HCT116 (cell line): ENCODE measurements around the gene ZBTB21. TPM values are rescaled to one million over a fixed set of nuclear protein-coding genes. Genes with fewer than 3 reads are reported as not detected.

Experiments
- ATAC-seq: fragments of 200-7000 bp; cut with Tn5 transposase; 2 replicates; pipeline ENCODE4 v1.9.1; 2020; ENCODE audit warnings: mild to moderate bottlenecking, moderate library complexity
- BruUV-seq: library from RNA; stranded (reverse); fragments of 400-500 nt; replicated peaks from 2 replicates; lab custom pipeline; 2021; lab: Mats Ljungman, UMichigan
- CTCF ChIA-PET: fragments of 300-600 bp; sonication (Branson Sonifier 250); formaldehyde crosslinking; loops from one replicate; lab custom pipeline; 2021; ENCODE audit warnings: antibody characterized with exemption; lab: Charles Lee
- POLR2A ChIA-PET: fragments of 300-600, 350-600 bp; sonication (Branson Sonifier 250); formaldehyde crosslinking; loops from one replicate; lab custom pipeline; 2021; ENCODE audit warnings: antibody characterized with exemption; lab: Charles Lee
- RAD21 ChIA-PET, 2 experiments: fragments of 300-600 bp; sonication (Branson Sonifier 250); formaldehyde crosslinking; loops; one replicate each; lab custom pipeline; 2023; ENCODE audit warnings: low total read pairs in 2 of 2; ENCODE audit not compliant: uncharacterized antibody in 2 of 2, unreplicated experiment in 2 of 2, low non-redundant PET in 1 of 2; lab: Charles Lee
- DNase-seq: peaks from one replicate; pipeline ENCODE4 v3.0.0-alpha.2; 2010; ENCODE audit warnings: low read depth, low spot score
- H2AFZ ChIP-seq: fragments of 200-600 bp; shearing (Covaris generic), sonication (generic); 2 replicates; pipeline ENCODE4 v1.6.1; 2017; ENCODE audit warnings: low read depth, mixed run types, mixed read lengths, antibody characterized with exemption, low read length; ENCODE audit not compliant: poor library complexity, severe bottlenecking
- H3K27ac ChIP-seq: 2 replicates; pipeline ENCODE4 v1.5.1; 2012; ENCODE audit warnings: low read depth, low read length
- H3K27me3 ChIP-seq: fragments of 200-600 bp; sonication (generic); 2 replicates; pipeline ENCODE4 v1.6.1; 2016; ENCODE audit warnings: mixed run types, low read length, mixed read lengths; ENCODE audit not compliant: insufficient read depth
- H3K36me3 ChIP-seq, 2 experiments: fragments of 200-500 bp in 1 of 2; fragments of 200-600 bp in 1 of 2; sonication (Bioruptor generic) in 1 of 2; sonication (generic) in 1 of 2; 2 replicates each; pipeline versions ENCODE4 v1.5.1 to v1.6.1; 2014 to 2016; ENCODE audit warnings: low read length in 2 of 2, inconsistent platforms in 1 of 2, mixed read lengths in 1 of 2, mixed run types in 1 of 2; ENCODE audit not compliant: insufficient read depth in 2 of 2, control insufficient read depth in 1 of 2
- H3K4me1 ChIP-seq, 2 experiments: fragments of 200-600 bp in 1 of 2; sonication (generic) in 1 of 2; 2 replicates each; pipeline versions ENCODE4 v1.5.1 to v1.6.1; 2012 to 2017; ENCODE audit warnings: low read length in 2 of 2, inconsistent platforms in 1 of 2, mild to moderate bottlenecking in 1 of 2, mixed read lengths in 1 of 2, mixed run types in 1 of 2, moderate library complexity in 1 of 2; ENCODE audit not compliant: insufficient read depth in 2 of 2, control insufficient read depth in 1 of 2
- H3K4me2 ChIP-seq: fragments of 200-600 bp; sonication (generic); 2 replicates; pipeline ENCODE4 v1.6.1; 2017; ENCODE audit warnings: mixed run types, low read length, mixed read lengths
- H3K4me3 ChIP-seq, 2 experiments: fragments of 200-600 bp in 1 of 2; sonication (generic) in 1 of 2; replicated peaks in 1 of 2; 2 replicates each; pipeline ENCODE4 v1.5.1; 2011 to 2016; ENCODE audit warnings: low read length in 2 of 2, control low read depth in 1 of 2, low read depth in 1 of 2, mild to moderate bottlenecking in 1 of 2, mixed read lengths in 1 of 2, mixed run types in 1 of 2
- H3K79me2 ChIP-seq: fragments of 200-600 bp; sonication (generic); 2 replicates; pipeline ENCODE4 v1.6.1; 2017; ENCODE audit warnings: mild to moderate bottlenecking, mixed run types, low read length, moderate library complexity, mixed read lengths; ENCODE audit not compliant: insufficient read depth
- H3K9ac ChIP-seq: fragments of 200-600 bp; sonication (generic); 2 replicates; pipeline ENCODE4 v1.6.1; 2016; ENCODE audit warnings: low read length, mixed read lengths
- H3K9me2 ChIP-seq: fragments of 200-600 bp; sonication (generic), shearing (Covaris generic); 2 replicates; pipeline ENCODE4 v1.6.1; 2017; ENCODE audit warnings: mixed run types, mild to moderate bottlenecking, moderate library complexity; ENCODE audit not compliant: insufficient read depth
- H3K9me3 ChIP-seq, 2 experiments: fragments of 200-500 bp in 1 of 2; fragments of 200-600 bp in 1 of 2; sonication (Bioruptor generic) in 1 of 2; sonication (generic) in 1 of 2; 2 replicates each; pipeline ENCODE4 v1.6.1; 2014 to 2017; ENCODE audit warnings: low read length in 2 of 2, mixed read lengths in 2 of 2, inconsistent platforms in 1 of 2, low read depth in 1 of 2, mild to moderate bottlenecking in 1 of 2, mixed run types in 1 of 2, moderate library complexity in 1 of 2; ENCODE audit not compliant: control insufficient read depth in 1 of 2, insufficient read depth in 1 of 2
- H4K20me1 ChIP-seq: fragments of 200-600 bp; sonication (generic), shearing (Covaris generic); 2 replicates; pipeline ENCODE4 v1.6.1; 2017; ENCODE audit warnings: mixed run types, mild to moderate bottlenecking, moderate library complexity; ENCODE audit not compliant: insufficient read depth
- CBX3 ChIP-seq: IDR thresholded peaks from 2 replicates; pipeline ENCODE4 v1.6.1; 2012; ENCODE audit warnings: low read depth
- CEBPB ChIP-seq: IDR thresholded peaks from 2 replicates; pipeline ENCODE4 v1.6.1; 2012; ENCODE audit warnings: low read depth
- EGR1 ChIP-seq: IDR thresholded peaks from 2 replicates; pipeline ENCODE4 v1.6.1; 2012; ENCODE audit warnings: low read depth
- EZH2 ChIP-seq: fragments of 200-600 bp; sonication (generic); IDR thresholded peaks from 2 replicates; pipeline ENCODE4 v1.6.1; 2017; ENCODE audit warnings: antibody characterized with exemption, mixed run types
- EZH2phosphoT487 ChIP-seq: fragments of 200-600 bp; IDR thresholded peaks from 2 replicates; pipeline ENCODE4 v1.6.1; 2018; ENCODE audit warnings: antibody characterized with exemption, borderline replicate concordance
- FOSL1 ChIP-seq: IDR thresholded peaks from 2 replicates; pipeline ENCODE4 v1.6.1; 2012; ENCODE audit warnings: low read depth
- POLR2A ChIP-seq: IDR thresholded peaks from 2 replicates; pipeline ENCODE4 v1.7.0; 2011; ENCODE audit warnings: borderline replicate concordance; ENCODE audit not compliant: insufficient read depth, insufficient read length; ENCODE audit errors: extremely low read depth
- POLR2AphosphoS5 ChIP-seq: IDR thresholded peaks from 2 replicates; pipeline ENCODE4 v1.6.1; 2011; ENCODE audit warnings: mild to moderate bottlenecking, low read depth, low read length, moderate library complexity
- RAD21 ChIP-seq: IDR thresholded peaks from 2 replicates; pipeline ENCODE4 v1.6.1; 2012; ENCODE audit warnings: low read depth, mild to moderate bottlenecking
- SIN3A ChIP-seq: IDR thresholded peaks from 2 replicates; pipeline ENCODE4 v1.6.1; 2012; ENCODE audit warnings: low read depth
- SP1 ChIP-seq: IDR thresholded peaks from 2 replicates; pipeline ENCODE4 v1.6.1; 2012; ENCODE audit warnings: low read depth
- TCF7L2 ChIP-seq: IDR thresholded peaks from 2 replicates; pipeline ENCODE4 v1.7.0; 2011; ENCODE audit warnings: borderline replicate concordance, inconsistent platforms; ENCODE audit not compliant: insufficient read depth, insufficient read length; ENCODE audit errors: extremely low read depth
- ZFX ChIP-seq: fragments of 450-650 bp; IDR thresholded peaks from 2 replicates; pipeline ENCODE4 v1.6.1; 2017
- ZNF274 ChIP-seq: fragments of 200-500 bp; sonication (Bioruptor generic); IDR thresholded peaks from 2 replicates; pipeline ENCODE4 v1.6.1; 2014; ENCODE audit warnings: mild to moderate bottlenecking, low read depth, low read length, inconsistent platforms
- intact Hi-C: fragments of 100-400 bp; cut with micrococcal nuclease; formaldehyde crosslinking; loops from 2 replicates; pipeline ENCODE4 v1.10.0; 2022
- total RNA-seq: library from RNA; stranded (reverse); gene quantifications from one replicate; pipeline ENCODE4 v1.2.1, GENCODE V29; 2021; ENCODE audit not compliant: unreplicated experiment
- TF ChIP-seq, protein P1 (sequence below): IDR thresholded peaks from 2 replicates; pipeline ENCODE4 v1.6.1; 2012; ENCODE audit warnings: low read depth
- TF ChIP-seq, protein P2 (sequence below): IDR thresholded peaks from 2 replicates; pipeline ENCODE4 v1.6.1; 2012
- TF ChIP-seq, protein P3 (sequence below), 3 experiments: fragments of 200-600 bp in 1 of 3; sonication (generic) in 1 of 3; IDR thresholded peaks in 2 of 3; conservative IDR thresholded peaks in 1 of 3; 2 replicates each; pipeline ENCODE4 v1.5.1; 2012 to 2017; ENCODE audit warnings: low read depth in 2 of 3, low read length in 2 of 3, antibody characterized with exemption in 1 of 3, borderline replicate concordance in 1 of 3, control low read depth in 1 of 3, mild to moderate bottlenecking in 1 of 3, mixed read lengths in 1 of 3, mixed run types in 1 of 3, moderate library complexity in 1 of 3; ENCODE audit not compliant: insufficient read depth in 1 of 3
- TF ChIP-seq, protein P4 (sequence below): IDR thresholded peaks from 2 replicates; pipeline ENCODE4 v1.6.1; 2012
- TF ChIP-seq, protein P5 (sequence below): IDR thresholded peaks from 2 replicates; pipeline ENCODE4 v1.6.1; 2011; ENCODE audit warnings: mild to moderate bottlenecking, low read length, moderate library complexity; ENCODE audit not compliant: insufficient replicate concordance; ENCODE audit errors: extremely low read depth

The ZBTB21 gene
- total RNA-seq, 1 experiment from 2014 or later: 28.7 TPM

DNA sequence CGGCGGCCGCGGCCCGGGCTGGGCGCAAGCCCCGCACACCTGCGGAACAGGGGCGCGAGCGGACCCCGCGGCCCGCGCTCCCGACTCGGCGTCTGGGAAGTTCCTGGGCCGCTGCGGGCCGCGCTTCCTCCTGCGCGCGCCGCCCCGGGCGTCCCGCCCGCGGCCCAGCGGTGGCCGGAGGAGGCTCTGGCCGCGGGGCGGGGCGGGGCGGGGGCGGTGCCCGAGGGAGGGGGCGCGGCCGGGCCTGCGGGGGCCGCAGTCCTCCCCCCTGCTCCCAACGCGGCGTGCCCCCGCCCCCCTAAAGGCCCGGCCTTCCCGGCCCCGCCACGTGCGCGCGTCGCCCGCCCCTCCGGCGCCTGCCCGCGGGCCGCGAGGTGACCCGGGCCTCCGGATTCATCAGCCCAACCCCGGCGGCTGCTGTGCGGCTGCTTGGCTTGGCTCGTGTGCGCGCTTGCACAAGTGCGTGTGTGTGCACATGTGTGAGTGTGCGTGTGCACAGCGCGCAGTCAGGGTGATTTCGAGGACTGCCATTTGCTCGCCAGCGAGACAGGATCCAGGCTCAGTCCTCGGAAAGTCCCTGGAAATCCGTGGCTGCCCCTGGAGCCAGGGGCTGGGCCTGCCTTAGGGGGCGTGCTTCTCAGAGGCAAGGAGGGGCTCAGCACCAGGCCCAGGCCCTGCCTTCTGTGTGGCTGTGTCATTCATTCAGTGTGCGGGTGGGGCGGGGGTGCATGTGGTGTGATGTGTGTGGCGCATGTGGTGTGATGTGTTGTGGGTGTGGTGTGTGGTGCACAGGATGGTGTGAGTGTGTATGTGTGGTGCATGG lies 56.1 kb downstream of the ZBTB21 start, which contains the start of gene C2CD2:
Gene C2CD2, minus strand, starts transcription at position 188 of the 823 bp plus-strand sequence. CDS start 370 bp downstream, outside the sequence.
- ChIA-PET RAD21 (no interaction called here), CTCF (no interaction called here), POLR2A (no interaction called here)
- Histone ChIP-seq H4K20me1 (0 out of 2 replicates have a peak, but pooled peaks cover 4% of the 10 kb centered on the region), H3K4me3 (peak within 1 kb of the TSS; percentile 68 to 83), H3K27me3 (no peaks in the 10 kb centered on the region), H2AFZ (no peak within 1 kb of the TSS), H3K9me3 (no peaks in the 10 kb centered on the region), H3K9ac (peak within 1 kb of the TSS; percentile 88), H3K9me2 (no peaks in the 10 kb centered on the region), H3K4me1 (peaks cover 36 to 56% of the 10 kb centered on the region in 2 experiments), H3K4me2 (peak within 1 kb of the TSS; percentile 96), H3K27ac (peak within 1 kb of the TSS; percentile 78; the same call in 1 of the 2 replicates), H3K36me3 (0 out of 4 replicates have a peak, but pooled peaks cover 0 to 4% of the 10 kb centered on the region in 2 experiments), H3K79me2 (peaks cover 43% of the 10 kb centered on the region)
- ATAC-seq (peak; percentile 79), DNase-seq (no peak)
- intact Hi-C loops: loop anchor here (5.0 kb wide), 1 partner anchor 77 kb away; the partner anchor contains the start of gene PRDM15
- no TSS peak for BruUV-seq
- TF ChIP-seq POLR2AphosphoS5 (peak; percentile 71), EGR1 (no peak), FOSL1 (no peak), CEBPB (no peak), ZFX (peak; percentile 90), RAD21 (no peak), CBX3 (no peak), ZNF274 (no peak), SP1 (no peak), EZH2 (no peak), POLR2A (peak; percentile 59), EZH2phosphoT487 (no peak), TCF7L2 (no peak), SIN3A (no peak)
- TF ChIP-seq, protein P1, sequence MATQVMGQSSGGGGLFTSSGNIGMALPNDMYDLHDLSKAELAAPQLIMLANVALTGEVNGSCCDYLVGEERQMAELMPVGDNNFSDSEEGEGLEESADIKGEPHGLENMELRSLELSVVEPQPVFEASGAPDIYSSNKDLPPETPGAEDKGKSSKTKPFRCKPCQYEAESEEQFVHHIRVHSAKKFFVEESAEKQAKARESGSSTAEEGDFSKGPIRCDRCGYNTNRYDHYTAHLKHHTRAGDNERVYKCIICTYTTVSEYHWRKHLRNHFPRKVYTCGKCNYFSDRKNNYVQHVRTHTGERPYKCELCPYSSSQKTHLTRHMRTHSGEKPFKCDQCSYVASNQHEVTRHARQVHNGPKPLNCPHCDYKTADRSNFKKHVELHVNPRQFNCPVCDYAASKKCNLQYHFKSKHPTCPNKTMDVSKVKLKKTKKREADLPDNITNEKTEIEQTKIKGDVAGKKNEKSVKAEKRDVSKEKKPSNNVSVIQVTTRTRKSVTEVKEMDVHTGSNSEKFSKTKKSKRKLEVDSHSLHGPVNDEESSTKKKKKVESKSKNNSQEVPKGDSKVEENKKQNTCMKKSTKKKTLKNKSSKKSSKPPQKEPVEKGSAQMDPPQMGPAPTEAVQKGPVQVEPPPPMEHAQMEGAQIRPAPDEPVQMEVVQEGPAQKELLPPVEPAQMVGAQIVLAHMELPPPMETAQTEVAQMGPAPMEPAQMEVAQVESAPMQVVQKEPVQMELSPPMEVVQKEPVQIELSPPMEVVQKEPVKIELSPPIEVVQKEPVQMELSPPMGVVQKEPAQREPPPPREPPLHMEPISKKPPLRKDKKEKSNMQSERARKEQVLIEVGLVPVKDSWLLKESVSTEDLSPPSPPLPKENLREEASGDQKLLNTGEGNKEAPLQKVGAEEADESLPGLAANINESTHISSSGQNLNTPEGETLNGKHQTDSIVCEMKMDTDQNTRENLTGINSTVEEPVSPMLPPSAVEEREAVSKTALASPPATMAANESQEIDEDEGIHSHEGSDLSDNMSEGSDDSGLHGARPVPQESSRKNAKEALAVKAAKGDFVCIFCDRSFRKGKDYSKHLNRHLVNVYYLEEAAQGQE: no peak
- TF ChIP-seq, protein P2, sequence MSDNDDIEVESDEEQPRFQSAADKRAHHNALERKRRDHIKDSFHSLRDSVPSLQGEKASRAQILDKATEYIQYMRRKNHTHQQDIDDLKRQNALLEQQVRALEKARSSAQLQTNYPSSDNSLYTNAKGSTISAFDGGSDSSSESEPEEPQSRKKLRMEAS: no peak
- TF ChIP-seq, protein P3, sequence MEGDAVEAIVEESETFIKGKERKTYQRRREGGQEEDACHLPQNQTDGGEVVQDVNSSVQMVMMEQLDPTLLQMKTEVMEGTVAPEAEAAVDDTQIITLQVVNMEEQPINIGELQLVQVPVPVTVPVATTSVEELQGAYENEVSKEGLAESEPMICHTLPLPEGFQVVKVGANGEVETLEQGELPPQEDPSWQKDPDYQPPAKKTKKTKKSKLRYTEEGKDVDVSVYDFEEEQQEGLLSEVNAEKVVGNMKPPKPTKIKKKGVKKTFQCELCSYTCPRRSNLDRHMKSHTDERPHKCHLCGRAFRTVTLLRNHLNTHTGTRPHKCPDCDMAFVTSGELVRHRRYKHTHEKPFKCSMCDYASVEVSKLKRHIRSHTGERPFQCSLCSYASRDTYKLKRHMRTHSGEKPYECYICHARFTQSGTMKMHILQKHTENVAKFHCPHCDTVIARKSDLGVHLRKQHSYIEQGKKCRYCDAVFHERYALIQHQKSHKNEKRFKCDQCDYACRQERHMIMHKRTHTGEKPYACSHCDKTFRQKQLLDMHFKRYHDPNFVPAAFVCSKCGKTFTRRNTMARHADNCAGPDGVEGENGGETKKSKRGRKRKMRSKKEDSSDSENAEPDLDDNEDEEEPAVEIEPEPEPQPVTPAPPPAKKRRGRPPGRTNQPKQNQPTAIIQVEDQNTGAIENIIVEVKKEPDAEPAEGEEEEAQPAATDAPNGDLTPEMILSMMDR (IDR thresholded peaks at IDR 0.05 in 2 of 3, conservative IDR thresholded peaks at IDR 0.05 in 1 of 3; ENCODE audit: borderline replicate concordance in 1 of 3, insufficient read depth in 1 of 3, low read depth in 2 of 3, low read length in 2 of 3): no peak
- TF ChIP-seq, protein P4, sequence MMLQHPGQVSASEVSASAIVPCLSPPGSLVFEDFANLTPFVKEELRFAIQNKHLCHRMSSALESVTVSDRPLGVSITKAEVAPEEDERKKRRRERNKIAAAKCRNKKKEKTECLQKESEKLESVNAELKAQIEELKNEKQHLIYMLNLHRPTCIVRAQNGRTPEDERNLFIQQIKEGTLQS: no peak
- TF ChIP-seq, protein P5, sequence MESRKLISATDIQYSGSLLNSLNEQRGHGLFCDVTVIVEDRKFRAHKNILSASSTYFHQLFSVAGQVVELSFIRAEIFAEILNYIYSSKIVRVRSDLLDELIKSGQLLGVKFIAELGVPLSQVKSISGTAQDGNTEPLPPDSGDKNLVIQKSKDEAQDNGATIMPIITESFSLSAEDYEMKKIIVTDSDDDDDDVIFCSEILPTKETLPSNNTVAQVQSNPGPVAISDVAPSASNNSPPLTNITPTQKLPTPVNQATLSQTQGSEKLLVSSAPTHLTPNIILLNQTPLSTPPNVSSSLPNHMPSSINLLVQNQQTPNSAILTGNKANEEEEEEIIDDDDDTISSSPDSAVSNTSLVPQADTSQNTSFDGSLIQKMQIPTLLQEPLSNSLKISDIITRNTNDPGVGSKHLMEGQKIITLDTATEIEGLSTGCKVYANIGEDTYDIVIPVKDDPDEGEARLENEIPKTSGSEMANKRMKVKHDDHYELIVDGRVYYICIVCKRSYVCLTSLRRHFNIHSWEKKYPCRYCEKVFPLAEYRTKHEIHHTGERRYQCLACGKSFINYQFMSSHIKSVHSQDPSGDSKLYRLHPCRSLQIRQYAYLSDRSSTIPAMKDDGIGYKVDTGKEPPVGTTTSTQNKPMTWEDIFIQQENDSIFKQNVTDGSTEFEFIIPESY: no peak
